ENCODE measurements around the gene PDRG1.

DNA sequence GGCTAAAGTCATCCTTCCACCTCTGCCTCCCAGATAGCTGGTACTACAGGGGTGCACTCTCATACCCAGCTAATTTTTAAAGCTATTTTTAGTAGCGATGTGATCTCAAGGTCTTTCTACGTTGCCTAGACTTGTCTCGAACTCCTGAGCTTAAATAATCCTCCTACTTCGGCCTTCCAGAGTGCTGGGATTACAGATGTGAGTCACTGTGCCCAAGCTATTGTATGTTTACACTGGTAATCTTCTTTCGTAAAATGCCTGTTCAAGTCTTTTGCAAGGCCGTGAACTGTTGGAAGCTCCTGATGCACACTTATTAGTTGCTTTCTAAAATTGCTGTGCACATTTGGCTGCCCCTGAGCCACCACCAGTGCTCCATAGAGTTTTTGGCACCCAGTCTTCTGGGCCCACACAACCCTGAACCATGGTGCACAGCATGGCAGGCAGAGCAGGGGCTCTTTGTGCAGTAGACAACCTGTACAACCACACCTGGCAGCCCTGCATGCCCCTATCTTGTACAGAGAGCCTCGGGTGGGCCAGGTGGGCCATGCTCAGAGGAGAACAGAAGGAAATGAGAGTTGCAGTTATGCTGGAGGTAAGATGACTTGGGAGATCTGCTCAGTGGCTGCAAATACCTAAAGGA, 33.3 kb downstream of the PDRG1 start:
- TF ChIP-seq POLR2A (IDR thresholded peaks at IDR 0.05): no peak
- TF ChIP-seq, protein P1, sequence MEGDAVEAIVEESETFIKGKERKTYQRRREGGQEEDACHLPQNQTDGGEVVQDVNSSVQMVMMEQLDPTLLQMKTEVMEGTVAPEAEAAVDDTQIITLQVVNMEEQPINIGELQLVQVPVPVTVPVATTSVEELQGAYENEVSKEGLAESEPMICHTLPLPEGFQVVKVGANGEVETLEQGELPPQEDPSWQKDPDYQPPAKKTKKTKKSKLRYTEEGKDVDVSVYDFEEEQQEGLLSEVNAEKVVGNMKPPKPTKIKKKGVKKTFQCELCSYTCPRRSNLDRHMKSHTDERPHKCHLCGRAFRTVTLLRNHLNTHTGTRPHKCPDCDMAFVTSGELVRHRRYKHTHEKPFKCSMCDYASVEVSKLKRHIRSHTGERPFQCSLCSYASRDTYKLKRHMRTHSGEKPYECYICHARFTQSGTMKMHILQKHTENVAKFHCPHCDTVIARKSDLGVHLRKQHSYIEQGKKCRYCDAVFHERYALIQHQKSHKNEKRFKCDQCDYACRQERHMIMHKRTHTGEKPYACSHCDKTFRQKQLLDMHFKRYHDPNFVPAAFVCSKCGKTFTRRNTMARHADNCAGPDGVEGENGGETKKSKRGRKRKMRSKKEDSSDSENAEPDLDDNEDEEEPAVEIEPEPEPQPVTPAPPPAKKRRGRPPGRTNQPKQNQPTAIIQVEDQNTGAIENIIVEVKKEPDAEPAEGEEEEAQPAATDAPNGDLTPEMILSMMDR (IDR thresholded peaks at IDR 0.05): no peak

Data from prostate gland (tissue), 2 donors.